Karpas-422 (cell line): Measurements from ENCODE around the gene LY6G6F. TPM values are rescaled to one million over a fixed set of nuclear protein-coding genes. Genes with fewer than 3 reads are reported as not detected.
"Not testable (repeated sequence)": the region's sequence is repeated elsewhere in the genome, so short reads cannot be mapped to it uniquely, and the experiment has no call there.

Source experiments
- DNase-seq: peaks from one replicate; pipeline ENCODE4 v3.0.0-alpha.2; 2015
- H2AFZ ChIP-seq: fragments of 200-600 bp; sonication (generic); 2 replicates; pipeline ENCODE4 v1.6.1; 2014; ENCODE audit warnings: antibody characterized with exemption, low read length, mixed read lengths
- H3K27ac ChIP-seq: fragments of 200-600 bp; sonication (generic); 2 replicates; pipeline ENCODE4 v1.5.1; 2014; ENCODE audit warnings: mild to moderate bottlenecking, low read length, moderate library complexity
- H3K27me3 ChIP-seq: fragments of 200-600 bp; sonication (generic); 2 replicates; pipeline ENCODE4 v1.6.1; 2014; ENCODE audit warnings: low read length, mixed read lengths
- H3K36me3 ChIP-seq: fragments of 200-600 bp; sonication (generic); 2 replicates; pipeline ENCODE4 v1.6.1; 2014; ENCODE audit warnings: low read length, mixed read lengths; ENCODE audit not compliant: insufficient read depth
- H3K4me1 ChIP-seq: fragments of 200-600 bp; sonication (generic); 2 replicates; pipeline ENCODE4 v1.6.1; 2014; ENCODE audit warnings: mild to moderate bottlenecking, low read length, mixed read lengths
- H3K4me2 ChIP-seq: fragments of 200-600 bp; sonication (generic); 2 replicates; pipeline ENCODE4 v1.6.1; 2014; ENCODE audit warnings: low read length, low read depth, mild to moderate bottlenecking; ENCODE audit not compliant: poor library complexity, severe bottlenecking
- H3K4me3 ChIP-seq: fragments of 200-600 bp; sonication (generic); 2 replicates; pipeline ENCODE4 v1.5.1; 2014; ENCODE audit warnings: mild to moderate bottlenecking, antibody characterized with exemption, low read length, mixed read lengths
- H3K79me2 ChIP-seq: fragments of 200-600 bp; sonication (generic); 2 replicates; pipeline ENCODE4 v1.6.1; 2014; ENCODE audit warnings: mild to moderate bottlenecking, low read length, mixed read lengths
- H3K9ac ChIP-seq: fragments of 200-600 bp; sonication (generic); 2 replicates; pipeline ENCODE4 v1.6.0; 2014; ENCODE audit warnings: low read length
- H3K9me2 ChIP-seq: fragments of 200-600 bp; sonication (generic), shearing (Covaris generic); replicated peaks from 2 replicates; pipeline ENCODE4 v1.6.0; 2014; ENCODE audit warnings: mild to moderate bottlenecking, low read length, moderate library complexity; ENCODE audit not compliant: insufficient read depth
- H3K9me3 ChIP-seq: fragments of 300-700, 200-600 bp; sonication (generic); 2 replicates; pipeline ENCODE4 v1.6.1; 2014; ENCODE audit warnings: low read length, mixed read lengths
- H4K20me1 ChIP-seq: fragments of 200-600 bp; sonication (generic); 2 replicates; pipeline ENCODE4 v1.6.1; 2014; ENCODE audit warnings: mild to moderate bottlenecking, antibody characterized with exemption, low read length, low read depth; ENCODE audit not compliant: insufficient read depth
- total RNA-seq: library from RNA; depleted of rRNA; stranded (reverse); fragments of >200 nt; shearing (Covaris generic); gene quantifications from 2 replicates; pipeline ENCODE4 v1.2.3, GENCODE V29; 2014; ENCODE audit warnings: low replicate concordance

The LY6G6F gene
- total RNA-seq, 1 experiment from 2014 or later, result not detected

- Histone ChIP-seq H3K4me2 (peak within 1 kb of the TSS; percentile 93), H3K4me1 (peaks cover 28% of the 10 kb centered on the region), H3K9ac (peak within 1 kb of the TSS; percentile 92), H3K9me2 (no peaks in the 10 kb centered on the region), H3K27ac (peak within 1 kb of the TSS; percentile 86), H3K9me3 (no peaks in the 10 kb centered on the region), H3K4me3 (peak within 1 kb of the TSS; percentile 84), H3K27me3 (no peaks in the 10 kb centered on the region), H2AFZ (peak within 1 kb of the TSS; percentile 98), H3K79me2 (peaks cover 27% of the 10 kb centered on the region), H3K36me3 (no peaks in the 10 kb centered on the region; the same call in 1 of the 2 replicates), H4K20me1 (no peaks in the 10 kb centered on the region)
- peak; percentile 99 for DNase-seq
Measured at GRCh38 chr6:31702819-31703716, 3.6 kb upstream of the LY6G6F start, which contains the start of gene ABHD16A. Gene ABHD16A, minus strand, starts transcription at chr6:31703324. Its CDS starts 43 bp downstream, at chr6:31703281.

DNA sequence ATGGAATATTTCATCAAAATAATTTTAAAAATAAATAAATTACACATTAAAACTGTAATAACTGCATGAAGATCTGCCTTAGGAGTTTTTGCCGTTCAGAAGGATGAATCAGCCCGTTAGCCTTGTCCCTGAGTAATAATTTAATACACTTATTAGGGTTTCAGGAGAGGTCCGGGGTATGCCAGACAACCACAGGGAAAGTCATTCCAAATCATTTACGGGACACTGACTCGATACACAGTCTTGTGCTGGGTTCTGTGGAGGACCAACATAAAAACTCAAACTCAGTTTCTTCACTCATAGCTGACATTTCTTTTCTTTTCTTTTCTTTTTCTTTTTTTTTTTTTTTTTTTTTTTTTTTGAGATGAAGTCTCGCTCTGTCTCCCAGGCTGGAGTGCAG is 735 bp upstream of the LY6G6F start:
- no peak for DNase-seq
- H3K27ac ChIP-seq, result no peak overlapping the region
- peaks cover 21% of the 10 kb centered on the region for H3K4me1 ChIP-seq
- peaks cover 20% of the 10 kb centered on the region for H3K79me2 ChIP-seq
- no peak overlapping the region for H2AFZ ChIP-seq
- H3K4me2 ChIP-seq, result no peak overlapping the region
- no peaks in the 10 kb centered on the region for H4K20me1 ChIP-seq
- no peak overlapping the region for H3K9ac ChIP-seq
- H3K4me3 ChIP-seq, result no peak overlapping the region
- H3K27me3 ChIP-seq, result no peaks in the 10 kb centered on the region
- no peaks in the 10 kb centered on the region for H3K36me3 ChIP-seq
- no peaks in the 10 kb centered on the region for H3K9me2 ChIP-seq
- no peaks in the 10 kb centered on the region for H3K9me3 ChIP-seq

- no peak overlapping the region for H3K4me3 ChIP-seq
- no peaks in the 10 kb centered on the region for H3K27me3 ChIP-seq
- no peak overlapping the region for H3K9ac ChIP-seq
- peaks cover 8% of the 10 kb centered on the region for H3K4me1 ChIP-seq
- H3K79me2 ChIP-seq, result peaks cover 2% of the 10 kb centered on the region; the same call in 1 of the 2 replicates
- no peaks in the 10 kb centered on the region for H3K9me2 ChIP-seq
- no peak for DNase-seq
- H4K20me1 ChIP-seq, result no peaks in the 10 kb centered on the region
- no peaks in the 10 kb centered on the region for H3K36me3 ChIP-seq
- H2AFZ ChIP-seq, result no peak overlapping the region
- H3K27ac ChIP-seq, result no peak overlapping the region
- H3K4me2 ChIP-seq, result no peak overlapping the region
- no peaks in the 10 kb centered on the region for H3K9me3 ChIP-seq
Measured at GRCh38 chr6:31707701-31708100, 1.0 kb downstream of the LY6G6F start.

DNA sequence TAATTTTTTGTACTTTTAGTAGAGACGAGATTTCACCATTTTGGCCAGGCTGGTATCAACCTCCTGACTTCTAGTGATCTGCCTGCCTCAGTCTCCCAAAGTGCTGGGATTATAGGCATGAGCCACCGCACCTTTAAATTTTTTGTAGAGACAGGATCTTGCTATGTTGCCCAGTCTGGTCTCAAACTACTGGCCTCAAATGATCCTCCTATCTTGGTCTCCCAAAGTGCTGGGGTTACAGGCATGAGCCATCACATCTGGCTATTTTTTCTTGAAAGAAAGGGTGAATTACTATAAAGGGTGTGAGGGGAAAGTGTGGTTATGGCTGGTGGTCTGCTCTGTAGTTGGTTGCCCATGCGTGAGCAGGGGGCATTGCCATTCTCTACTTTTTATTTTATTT is 1.6 kb downstream of the LY6G6F start:
- Histone ChIP-seq H3K9me3 (no peaks in the 10 kb centered on the region), H3K9me2 (no peaks in the 10 kb centered on the region), H3K27me3 (no peaks in the 10 kb centered on the region), H4K20me1 (no peaks in the 10 kb centered on the region), H3K4me3 (no peak overlapping the region), H3K4me1 (peaks cover 8% of the 10 kb centered on the region), H3K79me2 (no peaks in the 10 kb centered on the region), H3K27ac (no peak overlapping the region), H2AFZ (no peak overlapping the region), H3K4me2 (no peak overlapping the region), H3K36me3 (no peaks in the 10 kb centered on the region), H3K9ac (no peak overlapping the region)
- no peak for DNase-seq

- H3K9me3 ChIP-seq, DNase-seq, H3K27me3 ChIP-seq, H3K4me3 ChIP-seq, H3K9me2 ChIP-seq, H3K27ac ChIP-seq, H3K79me2 ChIP-seq, H4K20me1 ChIP-seq, H3K9ac ChIP-seq, H3K4me2 ChIP-seq, H3K36me3 ChIP-seq, H2AFZ ChIP-seq, H3K4me1 ChIP-seq: not testable (repeated sequence)
Measured at GRCh38 chr6:31709157-31709556, 2.5 kb downstream of the LY6G6F start.

DNA sequence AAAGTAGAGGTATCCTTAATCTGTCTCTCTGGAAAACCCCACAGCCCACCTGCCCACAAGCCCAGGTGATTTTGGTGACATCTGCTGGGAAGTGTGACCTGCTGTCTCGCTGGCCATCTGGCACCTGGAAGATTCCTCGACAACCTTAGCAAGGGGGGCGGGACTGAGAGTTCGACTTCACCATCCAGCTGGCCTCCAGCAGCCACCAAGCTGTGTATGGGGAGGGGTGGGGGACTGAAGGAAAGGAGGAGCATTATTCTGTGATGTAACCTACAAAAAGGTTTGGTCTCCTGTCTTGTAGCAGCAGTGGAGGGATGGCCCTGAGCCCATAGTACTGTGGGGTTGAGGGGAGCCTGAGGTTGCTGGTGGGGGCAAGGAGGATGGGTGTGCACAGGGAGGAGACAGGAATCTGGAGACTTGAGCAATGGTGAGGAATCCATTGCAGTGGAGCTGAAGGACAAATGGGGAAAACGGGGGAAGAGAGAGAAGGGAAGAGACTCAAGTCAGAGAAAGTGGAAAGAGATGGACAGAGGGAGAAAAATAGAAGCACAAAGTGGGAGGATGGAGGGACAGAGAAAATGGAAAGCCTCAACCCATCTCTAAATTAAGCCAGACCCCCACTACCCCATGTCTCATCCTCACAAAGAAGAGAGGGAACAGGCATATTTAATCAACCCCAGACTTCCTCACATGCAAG is 4.0 kb downstream of the LY6G6F start:
- no peaks in the 10 kb centered on the region for H3K79me2 ChIP-seq
- no peaks in the 10 kb centered on the region for H3K4me1 ChIP-seq
- H4K20me1 ChIP-seq, result no peaks in the 10 kb centered on the region
- no peaks in the 10 kb centered on the region for H3K9me2 ChIP-seq
- DNase-seq, result no peak
- no peak overlapping the region for H3K9ac ChIP-seq
- H3K36me3 ChIP-seq, result no peaks in the 10 kb centered on the region
- no peaks in the 10 kb centered on the region for H3K27me3 ChIP-seq
- no peaks in the 10 kb centered on the region for H3K9me3 ChIP-seq
- H3K27ac ChIP-seq, result no peak overlapping the region
- no peak overlapping the region for H3K4me3 ChIP-seq
- no peak overlapping the region for H3K4me2 ChIP-seq
- H2AFZ ChIP-seq, result no peak overlapping the region

DNA sequence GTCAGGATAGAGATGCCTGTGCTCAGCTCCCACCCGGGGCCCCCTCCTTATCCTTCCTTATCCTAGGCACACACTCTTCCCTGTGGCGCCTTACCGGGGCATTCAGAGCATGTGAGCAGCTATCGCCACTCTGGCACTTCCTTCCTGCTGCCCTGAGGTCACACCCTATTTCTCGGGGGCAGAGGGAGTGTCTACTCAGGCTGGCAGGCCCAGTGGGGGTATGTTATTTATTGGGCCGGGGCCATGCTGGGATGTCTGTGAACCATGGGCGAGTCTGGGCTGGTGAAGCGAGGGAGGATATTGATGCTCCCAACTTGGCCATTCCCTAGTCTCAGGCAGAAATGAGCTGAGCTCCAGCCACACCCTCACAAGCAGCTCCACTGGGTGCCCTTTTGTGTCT is 4.6 kb downstream of the LY6G6F start:
- no peaks in the 10 kb centered on the region for H4K20me1 ChIP-seq
- H3K27me3 ChIP-seq, result no peaks in the 10 kb centered on the region
- no peak overlapping the region for H2AFZ ChIP-seq
- H3K4me2 ChIP-seq, result no peak overlapping the region
- no peaks in the 10 kb centered on the region for H3K79me2 ChIP-seq
- DNase-seq, result no peak
- H3K36me3 ChIP-seq, result no peaks in the 10 kb centered on the region
- no peak overlapping the region for H3K27ac ChIP-seq
- no peak overlapping the region for H3K4me3 ChIP-seq
- no peak overlapping the region for H3K9ac ChIP-seq
- no peaks in the 10 kb centered on the region for H3K9me2 ChIP-seq
- no peaks in the 10 kb centered on the region for H3K4me1 ChIP-seq
- H3K9me3 ChIP-seq, result no peaks in the 10 kb centered on the region

GRCh38 chr6:31712296-31712695 is 5.6 kb downstream of the LY6G6F start:
- Histone ChIP-seq H3K27ac (no peak overlapping the region), H4K20me1 (no peaks in the 10 kb centered on the region), H3K4me3 (no peak overlapping the region), H3K36me3 (no peaks in the 10 kb centered on the region), H3K9me3 (no peaks in the 10 kb centered on the region), H3K4me2 (no peak overlapping the region), H2AFZ (no peak overlapping the region), H3K9ac (no peak overlapping the region), H3K27me3 (no peaks in the 10 kb centered on the region), H3K4me1 (peaks cover 1% of the 10 kb centered on the region), H3K9me2 (no peaks in the 10 kb centered on the region), H3K79me2 (no peaks in the 10 kb centered on the region)
- peak; percentile 54 for DNase-seq
